Measurements from ENCODE around the gene TSPAN31. TPM values are rescaled to one million over a fixed set of nuclear protein-coding genes. Genes with fewer than 3 reads are reported as not detected.

Gene TSPAN31
- 33.3 and 42.7 TPM in 2 replicates for total RNA-seq (2014; rRNA removed; shearing (Covaris generic); ENCODE audit: low replicate concordance)

DNA sequence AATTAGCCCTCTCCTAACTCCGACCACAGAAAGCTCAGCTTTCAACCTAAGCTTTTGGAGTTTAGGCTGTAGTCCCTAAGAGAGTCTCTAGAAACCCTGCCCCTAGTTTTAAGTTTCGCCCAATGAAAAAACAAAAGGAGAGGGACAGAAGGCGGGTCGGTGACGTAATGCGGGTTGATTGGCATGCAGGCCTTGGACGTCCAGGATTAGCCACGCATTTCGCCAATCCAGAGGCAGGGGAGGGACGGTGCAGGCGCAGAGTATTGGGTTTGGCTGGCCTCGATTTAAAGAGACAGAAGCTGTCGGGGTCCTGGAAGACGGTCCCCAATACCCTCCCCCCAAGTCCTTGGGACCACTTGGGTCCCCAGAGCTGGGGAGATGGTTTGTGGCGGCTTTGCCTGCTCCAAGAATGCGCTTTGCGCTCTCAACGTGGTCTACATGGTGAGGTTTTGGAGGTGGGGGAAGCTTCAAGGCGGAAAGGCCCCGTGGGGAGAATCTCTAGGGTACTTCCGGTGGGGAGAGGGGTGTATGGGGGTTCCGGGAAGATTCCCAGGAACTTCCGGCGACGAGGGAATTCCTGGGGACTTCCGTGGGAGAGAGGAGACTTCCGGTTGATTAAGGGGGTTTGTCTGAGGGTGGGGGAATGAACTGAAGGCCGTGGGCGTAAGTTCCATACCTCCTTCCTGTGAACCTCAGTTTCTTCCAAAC is at the start of gene TSPAN31:
TSS of gene TSPAN31 (plus strand) at position 263 of the 708 bp plus-strand sequence. CDS start at position 379, 116 bp downstream.
- Histone ChIP-seq H2AFZ (ENCODE audit: low read length) (no peak within 1 kb of the TSS; the same call in none of the 2 replicates), H3K79me2 (ENCODE audit: low read length) (peaks cover 19% of the 10 kb centered on the region)

DNA sequence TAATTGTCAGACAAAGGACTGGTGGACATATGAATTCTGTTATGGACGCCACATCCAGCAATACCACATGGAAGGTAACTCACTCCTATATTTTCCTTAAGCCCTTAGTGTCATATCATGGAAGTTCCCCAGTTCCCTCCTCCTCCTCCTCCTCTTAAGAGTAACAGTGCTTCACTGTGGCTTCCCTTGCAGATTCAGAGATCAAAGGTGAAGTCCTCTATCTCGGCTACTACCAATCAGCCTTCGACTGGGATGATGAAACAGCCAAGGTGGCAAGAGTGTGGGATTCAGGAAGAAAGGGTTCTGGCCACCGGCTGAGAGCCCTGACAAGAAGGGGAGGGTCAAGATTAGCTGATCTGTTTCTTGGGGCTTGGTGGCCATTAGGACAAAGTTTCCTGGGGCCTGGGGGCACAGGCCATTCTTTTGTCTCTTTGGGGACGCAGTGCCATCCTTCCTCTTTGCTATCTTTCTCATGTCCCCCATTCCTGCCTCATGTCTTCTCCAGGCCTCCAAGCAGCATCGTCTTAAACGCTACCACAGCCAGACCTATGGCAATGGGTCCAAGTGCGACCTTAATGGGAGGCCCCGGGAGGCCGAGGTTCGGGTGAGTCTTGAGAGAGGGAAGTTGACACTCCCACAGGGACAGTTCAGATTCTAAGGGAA is 48.9 kb upstream of the TSPAN31 start:
- no peaks in the 10 kb centered on the region for H3K9me3 ChIP-seq (ENCODE audit: low read length)
- DNase-seq = no peak
- no peaks in the 10 kb centered on the region for H4K20me1 ChIP-seq (ENCODE audit: insufficient read depth, low read depth, low read length)
- H3K27ac ChIP-seq (ENCODE audit: low read length) = no peak overlapping the region
- no peak overlapping the region for H3K9ac ChIP-seq (ENCODE audit: low read length)
- no peaks in the 10 kb centered on the region for H3K27me3 ChIP-seq (ENCODE audit: low read length)
- H3K4me1 ChIP-seq (ENCODE audit: low read length) = peaks cover 14% of the 10 kb centered on the region
- peaks cover 24% of the 10 kb centered on the region for H3K79me2 ChIP-seq (ENCODE audit: low read length)
- no peak overlapping the region for H3K4me3 ChIP-seq (ENCODE audit: low read length)
- H3K4me2 ChIP-seq (ENCODE audit: low read depth, low read length, poor library complexity, severe bottlenecking) = no peak overlapping the region
- H3K36me3 ChIP-seq (ENCODE audit: insufficient read depth, low read length) = peaks cover 20% of the 10 kb centered on the region; the same call in 1 of the 2 replicates
- no peaks in the 10 kb centered on the region for H3K9me2 ChIP-seq (replicated peaks; ENCODE audit: insufficient read depth, low read length)
- H2AFZ ChIP-seq (ENCODE audit: low read length) = no peak overlapping the region

More for the DNA sequence above, at the start of gene TSPAN31:
- Histone ChIP-seq H3K27ac (ENCODE audit: low read length) (peak within 1 kb of the TSS; percentile 51), H3K4me3 (ENCODE audit: low read length) (peak within 1 kb of the TSS; percentile 67), H3K4me1 (ENCODE audit: low read length) (peaks cover 41% of the 10 kb centered on the region), H4K20me1 (ENCODE audit: insufficient read depth, low read depth, low read length) (no peaks in the 10 kb centered on the region), H3K9me3 (ENCODE audit: low read length) (no peaks in the 10 kb centered on the region), H3K27me3 (ENCODE audit: low read length) (no peaks in the 10 kb centered on the region), H3K4me2 (ENCODE audit: low read depth, low read length, poor library complexity, severe bottlenecking) (peak within 1 kb of the TSS; percentile 67), H3K9ac (ENCODE audit: low read length) (peak within 1 kb of the TSS; percentile 75), H3K36me3 (ENCODE audit: insufficient read depth, low read length) (peaks cover 21% of the 10 kb centered on the region), H3K9me2 (replicated peaks; ENCODE audit: insufficient read depth, low read length) (no peaks in the 10 kb centered on the region)
- peak; percentile 96 for DNase-seq

- Histone ChIP-seq H2AFZ (ENCODE audit: low read length) (no peak overlapping the region), H3K36me3 (ENCODE audit: insufficient read depth, low read length) (peaks cover 21% of the 10 kb centered on the region; the same call in 1 of the 2 replicates), H3K4me3 (ENCODE audit: low read length) (no peak overlapping the region), H3K79me2 (ENCODE audit: low read length) (peaks cover 24% of the 10 kb centered on the region), H3K4me1 (ENCODE audit: low read length) (peaks cover 14% of the 10 kb centered on the region), H3K9ac (ENCODE audit: low read length) (no peak overlapping the region), H3K27me3 (ENCODE audit: low read length) (no peaks in the 10 kb centered on the region), H3K9me2 (replicated peaks; ENCODE audit: insufficient read depth, low read length) (no peaks in the 10 kb centered on the region), H3K9me3 (ENCODE audit: low read length) (no peaks in the 10 kb centered on the region), H4K20me1 (ENCODE audit: insufficient read depth, low read depth, low read length) (no peaks in the 10 kb centered on the region), H3K4me2 (ENCODE audit: low read depth, low read length, poor library complexity, severe bottlenecking) (no peak overlapping the region), H3K27ac (ENCODE audit: low read length) (no peak overlapping the region)
- DNase-seq = no peak
Measured at GRCh38 chr12:57697076-57697475, 47.8 kb upstream of the TSPAN31 start.

- H3K9ac ChIP-seq (ENCODE audit: low read length) = no peak overlapping the region
- H4K20me1 ChIP-seq (ENCODE audit: insufficient read depth, low read depth, low read length) = no peaks in the 10 kb centered on the region
- H3K4me2 ChIP-seq (ENCODE audit: low read depth, low read length, poor library complexity, severe bottlenecking) = no peak overlapping the region
- H3K79me2 ChIP-seq (ENCODE audit: low read length) = peaks cover 27% of the 10 kb centered on the region
- no peaks in the 10 kb centered on the region for H3K9me2 ChIP-seq (replicated peaks; ENCODE audit: insufficient read depth, low read length)
- no peak overlapping the region for H3K4me3 ChIP-seq (ENCODE audit: low read length)
- no peak for DNase-seq
- H3K27me3 ChIP-seq (ENCODE audit: low read length) = no peaks in the 10 kb centered on the region
- H3K4me1 ChIP-seq (ENCODE audit: low read length) = peaks cover 11% of the 10 kb centered on the region
- peaks cover 34% of the 10 kb centered on the region for H3K36me3 ChIP-seq (ENCODE audit: insufficient read depth, low read length)
- peaks cover 4% of the 10 kb centered on the region; the same call in 1 of the 2 replicates for H3K9me3 ChIP-seq (ENCODE audit: low read length)
- no peak overlapping the region for H2AFZ ChIP-seq (ENCODE audit: low read length)
- no peak overlapping the region for H3K27ac ChIP-seq (ENCODE audit: low read length)
Measured at GRCh38 chr12:57698414-57698813, 46.4 kb upstream of the TSPAN31 start.

- no peak overlapping the region for H3K4me3 ChIP-seq (ENCODE audit: low read length)
- H3K27me3 ChIP-seq (ENCODE audit: low read length) = no peaks in the 10 kb centered on the region
- no peak overlapping the region for H3K4me2 ChIP-seq (ENCODE audit: low read depth, low read length, poor library complexity, severe bottlenecking)
- peaks cover 2% of the 10 kb centered on the region for H3K4me1 ChIP-seq (ENCODE audit: low read length)
- no peak overlapping the region for H3K27ac ChIP-seq (ENCODE audit: low read length)
- H4K20me1 ChIP-seq (ENCODE audit: insufficient read depth, low read depth, low read length) = no peaks in the 10 kb centered on the region
- DNase-seq = no peak
- no peak overlapping the region for H2AFZ ChIP-seq (ENCODE audit: low read length)
- H3K9me2 ChIP-seq (replicated peaks; ENCODE audit: insufficient read depth, low read length) = no peaks in the 10 kb centered on the region
- H3K9me3 ChIP-seq (ENCODE audit: low read length) = peaks cover 8% of the 10 kb centered on the region
- H3K79me2 ChIP-seq (ENCODE audit: low read length) = peaks cover 17% of the 10 kb centered on the region
- peaks cover 51% of the 10 kb centered on the region for H3K36me3 ChIP-seq (ENCODE audit: insufficient read depth, low read length)
- H3K9ac ChIP-seq (ENCODE audit: low read length) = no peak overlapping the region
Measured at GRCh38 chr12:57700317-57700716, 44.5 kb upstream of the TSPAN31 start.

GRCh38 chr12:57707250-57707649 is 37.6 kb upstream of the TSPAN31 start:
- Histone ChIP-seq H3K4me2 (ENCODE audit: low read depth, low read length, poor library complexity, severe bottlenecking) (no peak overlapping the region), H3K36me3 (ENCODE audit: insufficient read depth, low read length) (peaks cover 41% of the 10 kb centered on the region), H2AFZ (ENCODE audit: low read length) (no peak overlapping the region), H3K9me2 (replicated peaks; ENCODE audit: insufficient read depth, low read length) (no peaks in the 10 kb centered on the region), H3K9me3 (ENCODE audit: low read length) (peaks cover 8% of the 10 kb centered on the region), H3K4me1 (ENCODE audit: low read length) (peaks cover 25% of the 10 kb centered on the region), H3K79me2 (ENCODE audit: low read length) (0 out of 2 replicates have a peak, but pooled peaks cover 8% of the 10 kb centered on the region), H3K27me3 (ENCODE audit: low read length) (no peaks in the 10 kb centered on the region), H4K20me1 (ENCODE audit: insufficient read depth, low read depth, low read length) (no peaks in the 10 kb centered on the region), H3K27ac (ENCODE audit: low read length) (no peak overlapping the region), H3K9ac (ENCODE audit: low read length) (no peak overlapping the region), H3K4me3 (ENCODE audit: low read length) (no peak overlapping the region)
- no peak for DNase-seq

DNA sequence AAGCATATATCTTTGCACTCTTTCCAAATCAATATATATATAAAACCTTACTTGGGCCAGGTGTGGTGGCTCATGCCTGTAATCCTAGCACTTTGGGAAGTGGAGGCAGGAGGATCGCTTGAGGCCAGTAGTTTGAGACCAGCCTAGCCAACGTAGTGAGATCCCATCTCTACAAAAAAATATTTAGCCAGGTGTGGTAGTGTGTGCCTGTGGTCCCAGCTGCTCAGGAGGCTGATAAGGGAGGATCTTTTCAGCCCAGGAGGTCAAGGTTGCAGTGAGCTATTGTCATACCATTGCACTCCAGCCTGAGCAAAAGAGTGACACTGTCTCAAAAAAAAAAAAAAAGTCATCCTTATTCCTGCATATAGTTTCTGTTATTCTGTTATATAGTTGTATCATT is 36.5 kb upstream of the TSPAN31 start:
- Histone ChIP-seq H2AFZ (ENCODE audit: low read length) (no peak overlapping the region), H3K27ac (ENCODE audit: low read length) (no peak overlapping the region), H3K4me3 (ENCODE audit: low read length) (no peak overlapping the region), H3K9me3 (ENCODE audit: low read length) (peaks cover 6% of the 10 kb centered on the region), H3K4me1 (ENCODE audit: low read length) (peaks cover 25% of the 10 kb centered on the region), H3K9me2 (replicated peaks; ENCODE audit: insufficient read depth, low read length) (no peaks in the 10 kb centered on the region), H3K36me3 (ENCODE audit: insufficient read depth, low read length) (peaks cover 30% of the 10 kb centered on the region), H3K27me3 (ENCODE audit: low read length) (no peaks in the 10 kb centered on the region), H3K4me2 (ENCODE audit: low read depth, low read length, poor library complexity, severe bottlenecking) (no peak overlapping the region), H4K20me1 (ENCODE audit: insufficient read depth, low read depth, low read length) (no peaks in the 10 kb centered on the region), H3K9ac (ENCODE audit: low read length) (no peak overlapping the region), H3K79me2 (ENCODE audit: low read length) (0 out of 2 replicates have a peak, but pooled peaks cover 6% of the 10 kb centered on the region)
- no peak for DNase-seq

DNA sequence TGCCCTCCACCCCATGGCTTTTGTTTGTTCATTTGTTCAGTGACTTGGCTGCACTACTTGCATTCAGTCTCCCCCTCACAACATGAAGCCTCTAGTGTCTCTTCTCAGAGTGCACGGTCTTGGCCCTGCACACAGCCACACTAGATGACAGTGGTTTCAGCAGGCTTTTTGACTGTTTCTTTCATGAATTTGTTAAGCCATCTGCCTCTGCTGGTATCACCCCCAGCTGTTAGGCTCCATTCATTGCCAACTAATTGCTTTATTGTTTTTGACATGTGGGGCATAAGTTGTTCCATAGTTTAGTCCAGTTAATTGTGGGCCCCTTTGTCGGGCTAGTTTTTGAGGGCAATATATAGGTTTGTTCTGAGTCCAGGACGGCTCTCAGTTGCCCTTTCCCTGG is 32.1 kb upstream of the TSPAN31 start:
- H3K9me3 ChIP-seq (ENCODE audit: low read length) = no peaks in the 10 kb centered on the region
- no peak overlapping the region for H3K27ac ChIP-seq (ENCODE audit: low read length)
- no peaks in the 10 kb centered on the region for H3K9me2 ChIP-seq (replicated peaks; ENCODE audit: insufficient read depth, low read length)
- H3K4me3 ChIP-seq (ENCODE audit: low read length) = no peak overlapping the region
- H2AFZ ChIP-seq (ENCODE audit: low read length) = no peak overlapping the region
- H4K20me1 ChIP-seq (ENCODE audit: insufficient read depth, low read depth, low read length) = no peaks in the 10 kb centered on the region
- no peaks in the 10 kb centered on the region for H3K27me3 ChIP-seq (ENCODE audit: low read length)
- peaks cover 22% of the 10 kb centered on the region for H3K36me3 ChIP-seq (ENCODE audit: insufficient read depth, low read length)
- H3K4me1 ChIP-seq (ENCODE audit: low read length) = peaks cover 35% of the 10 kb centered on the region
- no peak for DNase-seq
- H3K4me2 ChIP-seq (ENCODE audit: low read depth, low read length, poor library complexity, severe bottlenecking) = no peak overlapping the region
- 0 out of 2 replicates have a peak, but pooled peaks cover 2% of the 10 kb centered on the region for H3K79me2 ChIP-seq (ENCODE audit: low read length)
- no peak overlapping the region for H3K9ac ChIP-seq (ENCODE audit: low read length)

Data from Karpas-422 (cell line).